Mesenchymal stem cell (in vitro differentiated cells and primary cell): ENCODE data around the gene NT5E.

ENCODE experiments used
- DNase-seq: peaks from one replicate; pipeline ENCODE4 v3.0.0-alpha.2; 2013
- H2AFZ ChIP-seq: one replicate; pipeline ENCODE4 v1.6.1; 2013; ENCODE audit warnings: low read depth, mild to moderate bottlenecking, control low read depth, inconsistent platforms, low read length, moderate library complexity
- H2AK5ac ChIP-seq: 2 replicates; pipeline ENCODE4 v1.6.1; 2013; ENCODE audit warnings: low read length, moderate library complexity, mild to moderate bottlenecking, inconsistent platforms; ENCODE audit not compliant: severe bottlenecking
- H2BK120ac ChIP-seq: one replicate; pipeline ENCODE4 v1.6.1; 2013; ENCODE audit warnings: low read depth, mild to moderate bottlenecking, inconsistent platforms, low read length, moderate library complexity
- H2BK12ac ChIP-seq, 2 experiments: one replicate each; pipeline ENCODE4 v1.6.1; 2013; ENCODE audit warnings: inconsistent platforms in 2 of 2, low read length in 2 of 2, mild to moderate bottlenecking in 2 of 2, moderate library complexity in 2 of 2, control low read depth in 1 of 2
- H2BK15ac ChIP-seq: one replicate; pipeline ENCODE4 v1.6.1; 2013; ENCODE audit warnings: mild to moderate bottlenecking, low read depth, inconsistent platforms; ENCODE audit not compliant: poor library complexity, severe bottlenecking
- H2BK5ac ChIP-seq: 2 replicates; pipeline ENCODE4 v1.6.1; 2013; ENCODE audit warnings: low read depth, mild to moderate bottlenecking, low read length, control low read depth, inconsistent platforms; ENCODE audit not compliant: poor library complexity, severe bottlenecking
- H3K14ac ChIP-seq, 2 experiments: one replicate each; pipeline ENCODE4 v1.6.1; 2013; ENCODE audit warnings: inconsistent platforms in 2 of 2, low read length in 2 of 2, control low read depth in 1 of 2, mild to moderate bottlenecking in 1 of 2, moderate library complexity in 1 of 2
- H3K18ac ChIP-seq, 2 experiments: one replicate each; pipeline ENCODE4 v1.6.1; 2013; ENCODE audit warnings: inconsistent platforms in 2 of 2, low read length in 2 of 2, control low read depth in 1 of 2, low read depth in 1 of 2, mild to moderate bottlenecking in 1 of 2
- H3K23ac ChIP-seq, 2 experiments: one replicate each; pipeline ENCODE4 v1.6.1; 2013; ENCODE audit warnings: inconsistent platforms in 2 of 2, low read length in 2 of 2, mild to moderate bottlenecking in 2 of 2, moderate library complexity in 2 of 2, control low read depth in 1 of 2
- H3K27ac ChIP-seq: 2 replicates; pipeline ENCODE4 v1.5.1; 2013; ENCODE audit warnings: mild to moderate bottlenecking, moderate library complexity, low read length, control low read depth, inconsistent platforms; ENCODE audit not compliant: poor library complexity, severe bottlenecking
- H3K27me3 ChIP-seq, 2 experiments: 2 replicates each; pipeline versions ENCODE4 v1.6.1 to v1.7.0; 2013; ENCODE audit warnings: low read length in 2 of 2, mild to moderate bottlenecking in 2 of 2, moderate library complexity in 2 of 2, control low read depth in 1 of 2, inconsistent platforms in 1 of 2; ENCODE audit not compliant: control insufficient read depth in 1 of 2, insufficient read depth in 1 of 2
- H3K36me3 ChIP-seq, 2 experiments: 2 replicates each; pipeline versions ENCODE4 v1.6.1 to v1.7.0; 2013; ENCODE audit warnings: low read length in 2 of 2, control low read depth in 1 of 2, inconsistent platforms in 1 of 2, low read depth in 1 of 2, mild to moderate bottlenecking in 1 of 2; ENCODE audit not compliant: insufficient read depth in 2 of 2, control insufficient read depth in 1 of 2
- H3K4ac ChIP-seq, 2 experiments: one replicate each; pipeline ENCODE4 v1.6.1; 2013; ENCODE audit warnings: inconsistent platforms in 2 of 2, low read length in 2 of 2, mild to moderate bottlenecking in 2 of 2, moderate library complexity in 2 of 2, control low read depth in 1 of 2, low read depth in 1 of 2
- H3K4me1 ChIP-seq: 2 replicates; pipeline ENCODE4 v1.6.1; 2013; ENCODE audit warnings: low read depth, low read length, control low read depth; ENCODE audit not compliant: control insufficient read depth, insufficient read depth
- H3K4me2 ChIP-seq: 2 replicates; pipeline ENCODE4 v1.6.1; 2013; ENCODE audit warnings: low read length, mild to moderate bottlenecking, inconsistent platforms; ENCODE audit not compliant: poor library complexity, severe bottlenecking
- H3K4me3 ChIP-seq, 2 experiments: 2 replicates each; pipeline versions ENCODE4 v1.5.1 to v1.7.0; 2013; ENCODE audit warnings: low read length in 2 of 2, mild to moderate bottlenecking in 2 of 2, control low read depth in 1 of 2, low read depth in 1 of 2; ENCODE audit not compliant: insufficient read depth in 1 of 2
- H3K79me1 ChIP-seq: replicated peaks from 2 replicates; pipeline ENCODE4 v1.6.1; 2013; ENCODE audit warnings: mild to moderate bottlenecking, control low read depth, low read length, inconsistent platforms; ENCODE audit not compliant: poor library complexity, severe bottlenecking
- H3K9ac ChIP-seq: 2 replicates; pipeline ENCODE4 v1.7.0; 2013; ENCODE audit warnings: mild to moderate bottlenecking, low read length, moderate library complexity
- H3K9me3 ChIP-seq: 2 replicates; pipeline ENCODE4 v1.7.0; 2013; ENCODE audit warnings: mild to moderate bottlenecking, low read length; ENCODE audit not compliant: control insufficient read depth
- H4K8ac ChIP-seq: one replicate; pipeline ENCODE4 v1.6.1; 2013; ENCODE audit warnings: inconsistent platforms, mild to moderate bottlenecking, low read length, moderate library complexity
- H4K91ac ChIP-seq: one replicate; pipeline ENCODE4 v1.6.1; 2013; ENCODE audit warnings: mild to moderate bottlenecking, low read length, inconsistent platforms
- WGBS: methylation state at CpG from one replicate; pipeline ENCODE4 v1.1.7; 2013; ENCODE audit warnings: mixed read lengths; 5-methylcytosine and 5-hydroxymethylcytosine counted together

The NT5E gene

GRCh38 chr6:85404564-85405174 lies 45.2 kb upstream of the NT5E start:
- Histone ChIP-seq H2BK5ac (peak overlapping the region; percentile 90), H3K4me2 (peak overlapping the region; percentile 43), H2BK12ac (peak overlapping the region; percentile 59 to 84), H3K14ac (no peak overlapping the region), H3K9me3 (no peaks in the 10 kb centered on the region), H3K79me1 (peaks cover 5% of the 10 kb centered on the region), H4K8ac (peak overlapping the region; percentile 85), H3K36me3 (no peaks in the 10 kb centered on the region), H3K18ac (peak overlapping the region; percentile 82 to 84), H3K27ac (peak overlapping the region; percentile 98), H3K4me3 (peak overlapping the region in 1 of 2 experiments; percentile 1), H3K9ac (peak overlapping the region; percentile 81), H2AFZ (peak overlapping the region; percentile 10), H3K4ac (peak overlapping the region; percentile 54 to 67), H3K27me3 (no peaks in the 10 kb centered on the region), H3K23ac (no peak overlapping the region), H3K4me1 (peaks cover 20% of the 10 kb centered on the region), H2AK5ac (peak overlapping the region; percentile 85), H2BK15ac (no peak overlapping the region), H4K91ac (peak overlapping the region; percentile 70), H2BK120ac (peak overlapping the region; percentile 71)
- 20% methylated on average over 9 of the region's 12 CpGs for WGBS
- peak; percentile 80 for DNase-seq

- H2AFZ ChIP-seq = no peak overlapping the region
- H2BK15ac ChIP-seq = peak overlapping the region; percentile 63
- peak overlapping the region; percentile 82 to 97 for H3K4ac ChIP-seq
- H2BK12ac ChIP-seq = peak overlapping the region; percentile 66 to 98
- peak overlapping the region in 1 of 2 experiments; percentile 24 for H3K4me3 ChIP-seq
- peak overlapping the region; percentile 83 to 89 for H3K18ac ChIP-seq
- DNase-seq = no peak
- H3K4me2 ChIP-seq = peak overlapping the region; percentile 44
- peak overlapping the region; percentile 98 for H3K27ac ChIP-seq
- peak overlapping the region in 1 of 2 experiments; percentile 34 for H3K23ac ChIP-seq
- no peaks in the 10 kb centered on the region for H3K9me3 ChIP-seq
- H2BK5ac ChIP-seq = peak overlapping the region; percentile 90
- peaks cover 19% of the 10 kb centered on the region for H3K4me1 ChIP-seq
- peak overlapping the region; percentile 18 to 29 for H3K14ac ChIP-seq
- H4K91ac ChIP-seq = peak overlapping the region; percentile 94
- H3K79me1 ChIP-seq = peaks cover 5% of the 10 kb centered on the region
- H3K36me3 ChIP-seq = no peaks in the 10 kb centered on the region
- H3K27me3 ChIP-seq = no peaks in the 10 kb centered on the region
- WGBS = 76% methylated on average over 1 of the region's 3 CpGs
- peak overlapping the region; percentile 63 for H3K9ac ChIP-seq
- H2AK5ac ChIP-seq = peak overlapping the region; percentile 100
- H2BK120ac ChIP-seq = peak overlapping the region; percentile 85
- peak overlapping the region; percentile 91 for H4K8ac ChIP-seq
These were observed 44.6 kb upstream of the NT5E start for GRCh38 chr6:85405175-85405852.

DNA sequence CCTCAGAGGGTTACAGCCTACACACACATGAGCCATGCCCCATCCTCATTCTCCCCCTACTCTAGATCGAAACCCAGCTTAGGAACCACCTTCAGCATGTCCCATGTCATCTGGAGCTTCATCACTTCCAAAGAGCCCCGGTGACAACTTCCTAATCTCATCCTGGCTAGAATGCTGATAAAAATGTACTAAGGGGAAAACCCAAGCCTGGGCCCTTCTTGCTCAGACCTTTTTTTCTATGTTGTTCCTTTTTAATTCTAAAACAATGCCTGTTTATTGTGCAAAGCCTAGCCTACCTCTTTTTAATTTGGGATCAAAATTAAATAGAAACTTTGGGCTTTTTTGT lies 44.1 kb upstream of the NT5E start:
- H3K18ac ChIP-seq = peak overlapping the region; percentile 83 to 89
- peak overlapping the region; percentile 85 for H2BK120ac ChIP-seq
- H3K36me3 ChIP-seq = no peaks in the 10 kb centered on the region
- H4K91ac ChIP-seq = peak overlapping the region; percentile 94
- peak overlapping the region; percentile 63 for H3K9ac ChIP-seq
- H3K4me3 ChIP-seq = peak overlapping the region in 1 of 2 experiments; percentile 24
- peak overlapping the region; percentile 82 to 97 for H3K4ac ChIP-seq
- H2BK15ac ChIP-seq = peak overlapping the region; percentile 63
- H2AFZ ChIP-seq = no peak overlapping the region
- peak overlapping the region; percentile 100 for H2AK5ac ChIP-seq
- H3K9me3 ChIP-seq = no peaks in the 10 kb centered on the region
- H3K14ac ChIP-seq = peak overlapping the region; percentile 18 to 29
- H3K79me1 ChIP-seq = peaks cover 5% of the 10 kb centered on the region
- no peak for DNase-seq
- H4K8ac ChIP-seq = peak overlapping the region; percentile 82
- WGBS = 79% methylated on average over 2 of the region's 2 CpGs
- H2BK5ac ChIP-seq = peak overlapping the region; percentile 90
- H3K4me1 ChIP-seq = peaks cover 19% of the 10 kb centered on the region
- no peaks in the 10 kb centered on the region for H3K27me3 ChIP-seq
- peak overlapping the region; percentile 66 to 98 for H2BK12ac ChIP-seq
- H3K23ac ChIP-seq = peak overlapping the region in 1 of 2 experiments; percentile 34
- H3K27ac ChIP-seq = peak overlapping the region; percentile 98
- H3K4me2 ChIP-seq = peak overlapping the region; percentile 44

DNA sequence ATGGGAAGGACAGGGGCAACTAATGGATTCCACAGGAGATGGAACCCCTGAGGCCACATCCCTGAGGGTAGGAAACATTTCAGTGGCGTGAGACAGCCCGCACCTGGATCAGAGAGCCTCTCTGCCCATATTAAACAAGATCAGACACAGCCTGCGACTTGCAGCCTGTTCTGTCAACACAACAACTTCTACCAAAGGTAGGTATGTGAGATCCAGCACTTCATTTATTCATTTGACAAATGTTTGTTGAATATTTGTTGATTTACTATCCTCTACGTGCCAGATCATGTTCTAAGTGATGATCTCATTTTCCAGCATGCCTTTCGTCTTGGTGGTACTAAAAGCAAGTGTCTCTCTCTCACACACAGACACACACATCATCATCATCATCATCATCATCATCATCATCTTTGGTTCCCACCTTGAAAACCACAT lies 43.2 kb upstream of the NT5E start:
- Histone ChIP-seq H2AFZ (no peak overlapping the region), H3K79me1 (peaks cover 5% of the 10 kb centered on the region), H2BK5ac (no peak overlapping the region), H3K4me3 (peak overlapping the region in 1 of 2 experiments; percentile 2), H3K18ac (peak overlapping the region in 1 of 2 experiments; percentile 68), H4K8ac (no peak overlapping the region), H3K23ac (no peak overlapping the region), H3K27me3 (no peaks in the 10 kb centered on the region), H2BK12ac (peak overlapping the region; percentile 44 to 81), H3K9me3 (no peaks in the 10 kb centered on the region), H2BK15ac (no peak overlapping the region), H2AK5ac (no peak overlapping the region), H3K27ac (peak overlapping the region; percentile 61), H3K4me1 (peaks cover 18% of the 10 kb centered on the region), H3K4me2 (no peak overlapping the region), H3K9ac (peak overlapping the region; percentile 63), H3K14ac (no peak overlapping the region), H3K4ac (peak overlapping the region in 1 of 2 experiments; percentile 1), H4K91ac (peak overlapping the region; percentile 9), H3K36me3 (no peaks in the 10 kb centered on the region), H2BK120ac (no peak overlapping the region)
- no peak for DNase-seq
- WGBS = 77% methylated on average over 5 of the region's 5 CpGs
